ENCODE results near the gene AP3S2. TPM values are rescaled to one million over a fixed set of nuclear protein-coding genes. Genes with fewer than 3 reads are reported as not detected.

AP3S2 gene
- total RNA-seq, 2 donors from 2014 or later, result 41.8 to 50.6 TPM

- no peaks in the 10 kb centered on the region for H3K4me1 ChIP-seq (ENCODE audit: control insufficient read depth in 1 of 2, low read depth in 2 of 2)
- DNase-seq (ENCODE audit: low spot score) (no peak), ATAC-seq (ENCODE audit: insufficient number of reproducible peaks, low FRiP score, low read depth) (no peak)
- no peaks in the 10 kb centered on the region for H3K9me3 ChIP-seq
- no peak overlapping the region for H3K4me3 ChIP-seq
- H3K27me3 ChIP-seq (replicated peaks; ENCODE audit: insufficient read depth), result no peaks in the 10 kb centered on the region
- peaks cover 12% of the 10 kb centered on the region for H3K36me3 ChIP-seq
- TF ChIP-seq CTCF (IDR thresholded peaks at IDR 0.05), result no peak
- no peak overlapping the region for H3K27ac ChIP-seq
These were observed 9.4 kb upstream of the AP3S2 start for GRCh38 chr15:89903015-89903857.

- Histone ChIP-seq H3K9me3 (no peaks in the 10 kb centered on the region), H3K36me3 (peaks cover 6% of the 10 kb centered on the region), H3K4me1 (ENCODE audit: control insufficient read depth in 1 of 2, low read depth in 2 of 2) (no peaks in the 10 kb centered on the region), H3K27ac (no peak overlapping the region), H3K27me3 (replicated peaks; ENCODE audit: insufficient read depth) (no peaks in the 10 kb centered on the region), H3K4me3 (no peak overlapping the region)
- no peak for TF ChIP-seq CTCF (IDR thresholded peaks at IDR 0.05)
- ATAC-seq (ENCODE audit: insufficient number of reproducible peaks, low FRiP score, low read depth) (no peak), DNase-seq (ENCODE audit: low spot score) (no peak)
These were observed 7.1 kb upstream of the AP3S2 start for GRCh38 chr15:89900849-89901248.

- no peak overlapping the region for H3K27ac ChIP-seq
- H3K4me1 ChIP-seq (ENCODE audit: control insufficient read depth in 1 of 2, low read depth in 2 of 2), result no peaks in the 10 kb centered on the region
- no peak overlapping the region for H3K4me3 ChIP-seq
- no peak for TF ChIP-seq CTCF (IDR thresholded peaks at IDR 0.05)
- H3K27me3 ChIP-seq (replicated peaks; ENCODE audit: insufficient read depth), result no peaks in the 10 kb centered on the region
- ATAC-seq (ENCODE audit: insufficient number of reproducible peaks, low FRiP score, low read depth) (no peak), DNase-seq (ENCODE audit: low spot score) (no peak)
- no peaks in the 10 kb centered on the region for H3K9me3 ChIP-seq
- peaks cover 6% of the 10 kb centered on the region for H3K36me3 ChIP-seq
These were observed 6.3 kb upstream of the AP3S2 start for GRCh38 chr15:89899951-89900567.

- ATAC-seq (ENCODE audit: insufficient number of reproducible peaks, low FRiP score, low read depth), result no peak
These were observed 5.6 kb upstream of the AP3S2 start for GRCh38 chr15:89899295-89899945.

More at GRCh38 chr15:89899295-89899945, 5.6 kb upstream of the AP3S2 start:
- DNase-seq (ENCODE audit: low spot score), result no peak
- Histone ChIP-seq H3K36me3 (peaks cover 6% of the 10 kb centered on the region), H3K27ac (no peak overlapping the region), H3K9me3 (no peaks in the 10 kb centered on the region), H3K4me1 (ENCODE audit: control insufficient read depth in 1 of 2, low read depth in 2 of 2) (no peaks in the 10 kb centered on the region), H3K27me3 (replicated peaks; ENCODE audit: insufficient read depth) (no peaks in the 10 kb centered on the region), H3K4me3 (no peak overlapping the region)
- TF ChIP-seq CTCF (IDR thresholded peaks at IDR 0.05), result no peak

All from thoracic aorta (tissue), 2 donors.